T-cell (primary cell): ENCODE measurements around the gene EEA1. TPM values are rescaled to one million over a fixed set of nuclear protein-coding genes. Genes with fewer than 3 reads are reported as not detected.
A peak's percentile ranks its signal among the peaks of the same experiment; 100 is the strongest.

ENCODE experiments used
- ATAC-seq, 4 experiments: fragments of 200-7000 bp in 3 of 4; fragments of 150-1000 bp in 1 of 4; cut with Tn5 transposase; replicated peaks in 1 of 4; 1 replicate in 3 of 4; 2 replicates in 1 of 4; pipeline ENCODE4 v1.10.0; 2021; ENCODE audit warnings: moderate library complexity in 3 of 4, mild to moderate bottlenecking in 2 of 4, moderate number of reproducible peaks in 1 of 4
- CTCF ChIA-PET, 2 donors: fragments of 300-600 bp; sonication (Branson Sonifier 250); formaldehyde crosslinking; loops; one replicate each; lab custom pipeline; 2022; ENCODE audit warnings: antibody characterized with exemption in 2 of 2; lab: Charles Lee
- POLR2A ChIA-PET, 2 donors: fragments of 300-600 bp; sonication (Branson Sonifier 250); formaldehyde crosslinking; loops; one replicate each; lab custom pipeline; 2022; ENCODE audit warnings: antibody characterized with exemption in 2 of 2; lab: Charles Lee
- DNase-seq, 35 experiments: peaks; one replicate each; pipeline versions ENCODE4 v3.0.0 to v3.0.0-alpha.2; 2013 to 2023
- H3K27ac ChIP-seq: one replicate; pipeline ENCODE4 v1.5.1; 2013; ENCODE audit warnings: low read length
- H3K27me3 ChIP-seq, 2 experiments: replicated peaks in 1 of 2; 1 replicate in 1 of 2; 2 replicates in 1 of 2; pipeline versions ENCODE4 v1.6.1 to v1.7.0; 2013; ENCODE audit warnings: low read length in 1 of 2, mixed read lengths in 1 of 2; ENCODE audit not compliant: control insufficient read depth in 2 of 2, insufficient read depth in 2 of 2; ENCODE audit errors: extremely low read depth in 1 of 2
- H3K36me3 ChIP-seq, 2 donors: 1 replicate in 1 of 2; 2 replicates in 1 of 2; pipeline versions ENCODE4 v1.6.1 to v1.7.0; 2013; ENCODE audit warnings: low read length in 1 of 2; ENCODE audit not compliant: control insufficient read depth in 2 of 2, insufficient read depth in 1 of 2; ENCODE audit errors: extremely low read depth in 1 of 2
- H3K4me1 ChIP-seq, 2 experiments: 1 replicate in 1 of 2; 2 replicates in 1 of 2; pipeline versions ENCODE4 v1.6.1 to v1.7.0; 2013; ENCODE audit warnings: low read length in 2 of 2, mixed read lengths in 1 of 2; ENCODE audit not compliant: insufficient read depth in 2 of 2, control insufficient read depth in 1 of 2; ENCODE audit errors: extremely low read depth in 1 of 2
- H3K4me3 ChIP-seq, 2 donors: 1 replicate in 1 of 2; 2 replicates in 1 of 2; pipeline versions ENCODE4 v1.5.1 to v1.7.0; 2013; ENCODE audit warnings: mild to moderate bottlenecking in 2 of 2, low read length in 1 of 2, moderate library complexity in 1 of 2; ENCODE audit not compliant: control insufficient read depth in 1 of 2; ENCODE audit errors: extremely low read depth in 1 of 2
- H3K9me3 ChIP-seq: 2 replicates; pipeline ENCODE4 v1.7.0; 2013
- H3K27ac Mint-ChIP-seq, 2 donors: one replicate each; pipeline ENCODE4 v1.8.0; 2020 to 2021; ENCODE audit warnings: mild to moderate bottlenecking in 2 of 2, mixed read lengths in 2 of 2
- H3K27me3 Mint-ChIP-seq, 2 donors: one replicate each; pipeline ENCODE4 v1.8.0; 2021 to 2022; ENCODE audit warnings: mixed read lengths in 2 of 2
- H3K36me3 Mint-ChIP-seq: one replicate; pipeline ENCODE4 v1.8.0; 2021; ENCODE audit warnings: mixed read lengths
- H3K4me1 Mint-ChIP-seq, 3 donors: one replicate each; pipeline ENCODE4 v1.8.0; 2020 to 2022; ENCODE audit warnings: mixed read lengths in 3 of 3, mild to moderate bottlenecking in 1 of 3
- H3K4me3 Mint-ChIP-seq, 3 donors: one replicate each; pipeline ENCODE4 v1.8.0; 2020 to 2022; ENCODE audit warnings: mild to moderate bottlenecking in 3 of 3, mixed read lengths in 3 of 3, moderate library complexity in 3 of 3
- H3K9me3 Mint-ChIP-seq, 3 donors: one replicate each; pipeline ENCODE4 v1.8.0; 2020 to 2022; ENCODE audit warnings: mixed read lengths in 3 of 3
- WGBS: methylation state at CpG from one replicate; pipeline ENCODE4 v1.1.5; 2013; ENCODE audit warnings: missing lambda C conversion rate; ENCODE audit not compliant: insufficient coverage; 5-methylcytosine and 5-hydroxymethylcytosine counted together
- total RNA-seq, 35 experiments: library from RNA in 6 of 35; stranded (reverse) in 6 of 35; fragments of 120-200 nt in 1 of 35; gene quantifications; one replicate each; pipeline versions ENCODE4 v1.2.1 to v1.2.4 and lab custom pipeline; 2013 to 2026

The EEA1 gene
- total RNA-seq, 5 donors from 2014 or later (not counting 1 experiment from before 2014, with no cell fraction given) = 21.4 to 29.5 (median 23.5) TPM

- peak overlapping the region; percentile 83 to 88 (median 88) for H3K4me3 Mint-ChIP-seq
- no peaks in the 10 kb centered on the region for H3K36me3 Mint-ChIP-seq
- no peaks in the 10 kb centered on the region for H3K27me3 ChIP-seq
- peak overlapping the region; percentile 89 to 95 for H3K27ac Mint-ChIP-seq
- DNase-seq = no peak
- peaks cover 14 to 22% of the 10 kb centered on the region in 2 experiments for H3K4me1 ChIP-seq
- peaks cover 27 to 33% (median 28%) of the 10 kb centered on the region in 3 donors for H3K4me1 Mint-ChIP-seq
- WGBS = no CpG with 5 or more reads among the region's 3 CpGs
- H3K9me3 ChIP-seq = no peaks in the 10 kb centered on the region
- CTCF ChIA-PET = interaction anchor here (0.6 to 1.2 kb wide), 4 partner anchors 98 to 475 kb away, joined by 3 to 4 read pairs (median 3); no protein-coding TSS in a partner anchor
- H3K27ac ChIP-seq = no peak overlapping the region
- POLR2A ChIA-PET = interaction anchor here (0.6 to 1.2 kb wide), 6 partner anchors 54 to 1549 kb away, joined by 3 to 6 read pairs (median 4); no protein-coding TSS in a partner anchor
- H3K9me3 Mint-ChIP-seq = no peaks in the 10 kb centered on the region
- no peak overlapping the region for H3K4me3 ChIP-seq
- no peaks in the 10 kb centered on the region for H3K27me3 Mint-ChIP-seq
- no peaks in the 10 kb centered on the region for H3K36me3 ChIP-seq
- no peak for ATAC-seq
Measured at GRCh38 chr12:92930421-92930820, 1.3 kb upstream of the EEA1 start.

DNA sequence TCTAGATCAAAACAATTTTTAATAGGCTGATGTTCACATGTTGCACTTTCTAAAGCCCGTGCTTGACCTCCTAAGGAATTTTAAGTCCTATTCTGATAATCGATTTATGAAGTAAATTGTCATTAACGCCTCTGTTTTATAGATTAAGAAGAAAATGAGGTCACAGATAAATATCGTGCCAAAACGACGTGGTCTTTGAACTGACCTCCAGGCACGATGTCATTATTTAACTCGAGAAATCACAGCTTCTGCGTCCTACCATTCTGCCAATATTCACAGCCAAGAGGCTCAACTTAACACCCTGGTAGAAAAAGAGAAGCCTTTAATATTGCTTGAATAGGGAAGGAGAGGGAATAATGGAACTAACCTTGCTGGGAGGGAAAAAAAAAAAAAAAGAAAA lies 888 bp upstream of the EEA1 start:
- WGBS = no CpG with 5 or more reads among the region's 9 CpGs
- no peaks in the 10 kb centered on the region for H3K27me3 Mint-ChIP-seq
- CTCF ChIA-PET = interaction anchor here in 1 of 2 donors (0.7 to 4.4 kb wide), 7 partner anchors 21 to 1172 kb away, joined by 3 to 12 read pairs (median 3); partner anchors contain the start of gene UBE2N

GRCh38 chr12:92928421-92928961 lies 604 bp downstream of the EEA1 start:
- ChIA-PET CTCF (interaction anchor here (0.5 to 4.4 kb wide), 8 partner anchors 8 to 1613 kb away, joined by 3 to 12 read pairs (median 4); partner anchors contain the start of gene UBE2N (in 1 of the 2)), POLR2A (interaction anchor here (0.6 to 0.8 kb wide), 5 partner anchors 22 to 821 kb away, joined by 4 to 7 read pairs (median 4); no protein-coding TSS in a partner anchor)
- Mint-ChIP-seq H3K4me3 (peak overlapping the region; percentile 83 to 88 (median 88)), H3K9me3 (no peaks in the 10 kb centered on the region), H3K27ac (peak overlapping the region; percentile 89 to 92), H3K36me3 (peaks cover 7% of the 10 kb centered on the region), H3K4me1 (peaks cover 38 to 45% (median 39%) of the 10 kb centered on the region in 3 donors), H3K27me3 (no peaks in the 10 kb centered on the region)
- Histone ChIP-seq H3K4me1 (peaks cover 14 to 22% of the 10 kb centered on the region in 2 experiments), H3K36me3 (no peaks in the 10 kb centered on the region), H3K4me3 (peak overlapping the region; percentile 69 to 79), H3K27ac (peak overlapping the region; percentile 88), H3K9me3 (no peaks in the 10 kb centered on the region), H3K27me3 (no peaks in the 10 kb centered on the region)
- DNase-seq = peak in 28 of 35 experiments; percentile 2 to 39 (median 16)
- WGBS = under 1% methylated on average over 42 of the region's 49 CpGs
- ATAC-seq = peak in 2 of 4 experiments; percentile 4 to 6

More for the DNA sequence above, 888 bp upstream of the EEA1 start:
- DNase-seq (no peak), ATAC-seq (no peak)
- Mint-ChIP-seq H3K36me3 (peaks cover 3% of the 10 kb centered on the region), H3K4me1 (peaks cover 31 to 38% (median 32%) of the 10 kb centered on the region in 3 donors), H3K27ac (peak overlapping the region; percentile 89 to 95), H3K4me3 (peak overlapping the region; percentile 83 to 88 (median 88)), H3K9me3 (no peaks in the 10 kb centered on the region)
- POLR2A ChIA-PET = interaction anchor here in 1 of 2 donors (0.6 to 1.2 kb wide), 4 partner anchors 17 to 1549 kb away, joined by 3 to 5 read pairs (median 4); partner anchors contain the start of gene BTG1
- Histone ChIP-seq H3K9me3 (no peaks in the 10 kb centered on the region), H3K36me3 (no peaks in the 10 kb centered on the region), H3K27me3 (no peaks in the 10 kb centered on the region), H3K4me1 (peaks cover 14 to 22% of the 10 kb centered on the region in 2 experiments), H3K27ac (peak overlapping the region; percentile 93), H3K4me3 (peak overlapping the region; percentile 79 to 87)

DNA sequence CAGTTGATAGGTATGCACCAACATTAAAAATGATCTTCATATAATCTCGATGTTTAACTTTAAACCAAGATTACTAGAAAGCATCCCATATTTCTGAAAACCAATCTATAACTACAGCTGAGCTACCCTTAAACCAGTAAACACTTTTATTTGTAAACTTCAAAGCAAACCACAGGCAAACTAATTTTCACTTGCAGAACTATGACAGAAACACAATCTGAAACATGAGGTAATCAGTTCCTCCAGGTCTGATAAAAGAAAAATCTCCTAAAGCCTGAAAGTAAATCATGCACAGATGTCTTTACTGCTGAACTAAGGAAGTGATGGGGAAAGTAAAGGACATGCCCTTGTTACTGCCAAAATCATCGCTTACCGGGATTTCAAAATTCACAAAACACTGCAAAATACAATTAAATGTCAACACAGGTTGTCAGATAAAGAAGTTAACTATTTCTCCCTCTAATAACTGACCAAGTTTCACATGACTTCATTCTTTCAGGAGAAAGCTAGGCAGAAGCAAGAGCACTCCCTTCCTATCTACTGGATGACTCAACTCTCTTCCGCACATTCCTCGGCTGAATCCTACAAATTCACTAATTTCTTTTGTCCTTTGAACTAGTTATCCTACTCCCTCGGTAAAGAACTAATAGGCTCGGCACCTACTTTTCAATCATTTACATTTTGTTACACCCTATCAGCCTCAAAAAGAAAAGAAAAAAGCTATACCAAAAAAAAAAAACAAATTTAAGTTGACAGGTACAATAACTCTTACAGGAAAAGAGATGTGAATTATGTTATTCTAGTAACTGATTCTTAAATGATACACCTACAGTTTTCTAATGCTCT lies 1.4 kb downstream of the EEA1 start:
- peak in 1 of 35 experiments; percentile 36 for DNase-seq
- Histone ChIP-seq H3K27ac (peak overlapping the region; percentile 88), H3K4me1 (peaks cover 14 to 22% of the 10 kb centered on the region in 2 experiments), H3K27me3 (no peaks in the 10 kb centered on the region), H3K4me3 (peak overlapping the region in 1 of 2 donors; percentile 69), H3K36me3 (no peaks in the 10 kb centered on the region), H3K9me3 (no peaks in the 10 kb centered on the region)
- Mint-ChIP-seq H3K27ac (peak overlapping the region; percentile 89 to 92), H3K36me3 (peaks cover 10% of the 10 kb centered on the region), H3K4me3 (peak overlapping the region; percentile 81 to 86 (median 83)), H3K4me1 (peaks cover 42 to 49% (median 43%) of the 10 kb centered on the region in 3 donors), H3K9me3 (no peaks in the 10 kb centered on the region), H3K27me3 (no peaks in the 10 kb centered on the region)
- WGBS = 70% methylated on average over 2 of the region's 7 CpGs
- no peak for ATAC-seq
- ChIA-PET CTCF (interaction anchor here (0.5 to 4.4 kb wide), 20 partner anchors 9 to 1614 kb away, joined by 3 to 12 read pairs (median 4); partner anchors contain the start of gene UBE2N (in 1 of the 2)), POLR2A (interaction anchor here in 1 of 2 donors (0.6 to 1.1 kb wide), 3 partner anchors 16 to 1611 kb away, joined by 3 to 4 read pairs (median 3); no protein-coding TSS in a partner anchor)

- 0% methylated on average over 2 of the region's 4 CpGs for WGBS
- peak overlapping the region; percentile 81 to 86 (median 83) for H3K4me3 Mint-ChIP-seq
- Histone ChIP-seq H3K27ac (peak overlapping the region; percentile 1), H3K27me3 (no peaks in the 10 kb centered on the region), H3K9me3 (no peaks in the 10 kb centered on the region), H3K36me3 (no peaks in the 10 kb centered on the region), H3K4me1 (peaks cover 14 to 22% of the 10 kb centered on the region in 2 experiments), H3K4me3 (no peak overlapping the region)
- ChIA-PET CTCF (interaction anchor here (0.5 to 4.4 kb wide), 21 partner anchors 10 to 1115 kb away, joined by 3 to 12 read pairs (median 3); no protein-coding TSS in a partner anchor), POLR2A (interaction anchor here in 1 of 2 donors (0.5 to 1.1 kb wide), 4 partner anchors 15 to 1611 kb away, joined by 3 read pairs; no protein-coding TSS in a partner anchor)
- DNase-seq = peak in 31 of 35 experiments; percentile 3 to 59 (median 17)
- no peak for ATAC-seq
- H3K9me3 Mint-ChIP-seq = no peaks in the 10 kb centered on the region
- H3K4me1 Mint-ChIP-seq = peaks cover 47 to 53% (median 47%) of the 10 kb centered on the region in 3 donors
- H3K36me3 Mint-ChIP-seq = peaks cover 14% of the 10 kb centered on the region
- H3K27ac Mint-ChIP-seq = peak overlapping the region; percentile 89 to 92
- H3K27me3 Mint-ChIP-seq = no peaks in the 10 kb centered on the region
Measured at GRCh38 chr12:92927055-92927435, 2.0 kb downstream of the EEA1 start.
